GM19025 (cell line): ENCODE results near the gene SNU13.
"Not testable (repeated sequence)": the region's sequence is repeated elsewhere in the genome, so short reads cannot be mapped to it uniquely, and the experiment has no call there.

Experiments used
- ATAC-seq: cut with Tn5 transposase; IDR thresholded peaks from one replicate; pipeline ENCODE4 v1.9.1; 2021; ENCODE audit warnings: mild to moderate bottlenecking, low read depth, moderate library complexity; ENCODE audit not compliant: unreplicated experiment

SNU13 gene

DNA sequence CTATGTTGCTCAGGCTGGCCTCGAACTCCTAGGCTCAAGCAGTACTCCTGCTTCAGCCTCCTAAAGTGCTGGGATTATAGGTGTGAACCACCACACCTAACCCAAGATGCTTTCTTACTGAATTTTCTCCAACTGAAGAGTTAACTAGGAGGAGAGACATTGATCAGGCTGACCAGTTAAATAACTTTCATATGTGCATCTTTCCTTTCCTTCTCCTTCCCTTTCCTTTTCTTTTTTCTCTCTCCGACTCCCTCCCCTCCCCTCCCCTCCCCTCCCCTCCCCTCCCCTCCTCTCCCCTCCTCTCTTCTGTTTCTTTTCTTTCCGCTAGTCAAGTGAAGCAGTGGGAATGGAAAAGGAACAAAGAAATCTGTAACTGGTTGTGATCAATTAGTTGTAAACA, 40.9 kb downstream of the SNU13 start:
- ATAC-seq: no peak

DNA sequence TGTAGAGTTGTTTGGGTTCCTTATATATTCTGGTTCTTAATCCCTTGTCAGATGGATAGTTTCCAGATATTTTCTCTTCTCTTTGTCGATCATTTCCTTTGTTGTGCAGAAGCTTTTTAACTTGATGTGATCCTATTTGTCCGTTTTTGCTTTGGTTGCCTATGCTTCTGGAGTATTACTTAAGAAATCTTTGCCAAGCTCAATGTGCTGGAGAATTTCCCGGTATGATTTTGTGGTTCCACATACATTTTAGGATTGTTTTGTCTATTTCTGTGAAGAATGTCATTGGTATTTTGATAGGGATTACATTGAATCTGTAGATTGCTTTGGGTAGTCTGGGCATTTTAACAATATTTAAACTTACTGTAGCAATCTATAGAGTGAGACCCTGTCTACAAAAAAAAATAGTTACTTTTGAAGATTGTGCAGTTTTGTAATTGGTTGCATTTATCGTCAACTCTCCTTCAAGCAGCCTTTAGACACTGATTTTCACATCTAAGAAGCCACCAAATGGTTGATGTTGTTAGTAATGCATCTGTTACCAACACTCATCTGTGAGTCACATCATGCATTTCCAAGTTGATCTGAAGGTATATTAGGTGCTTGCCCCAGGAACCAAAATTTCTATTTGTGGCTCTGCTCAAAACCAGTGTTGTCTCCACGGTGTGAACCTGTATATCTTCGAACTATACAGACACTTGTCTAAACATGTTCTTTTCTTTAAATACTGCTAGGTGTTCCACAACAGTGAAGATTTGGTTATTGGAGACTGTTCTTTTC, 46.1 kb downstream of the SNU13 start:
- ATAC-seq: no peak

- no peak for ATAC-seq
These were observed 46.8 kb downstream of the SNU13 start for GRCh38 chr22:41641854-41642253.

- no peak for ATAC-seq
These were observed 49.9 kb downstream of the SNU13 start for GRCh38 chr22:41638748-41639147.

DNA sequence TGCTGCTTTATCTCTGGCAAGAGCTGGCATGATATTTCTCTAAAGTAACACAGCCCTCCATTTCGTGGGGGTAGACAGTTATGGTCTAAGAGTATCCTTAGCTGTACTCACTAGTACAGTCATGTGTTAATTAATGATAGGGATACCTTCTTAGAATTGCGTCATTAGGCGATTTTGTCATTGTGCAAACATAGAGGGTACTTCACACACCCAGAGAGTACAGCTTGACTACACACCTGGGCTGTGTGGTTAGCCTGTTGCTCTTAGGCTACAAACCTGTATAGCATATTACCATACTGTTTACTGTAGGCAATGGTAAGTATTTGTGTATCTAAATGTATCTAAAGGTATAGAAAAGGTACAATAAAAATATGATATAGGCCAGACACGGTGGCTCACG, 50.5 kb downstream of the SNU13 start:
- ATAC-seq: no peak

DNA sequence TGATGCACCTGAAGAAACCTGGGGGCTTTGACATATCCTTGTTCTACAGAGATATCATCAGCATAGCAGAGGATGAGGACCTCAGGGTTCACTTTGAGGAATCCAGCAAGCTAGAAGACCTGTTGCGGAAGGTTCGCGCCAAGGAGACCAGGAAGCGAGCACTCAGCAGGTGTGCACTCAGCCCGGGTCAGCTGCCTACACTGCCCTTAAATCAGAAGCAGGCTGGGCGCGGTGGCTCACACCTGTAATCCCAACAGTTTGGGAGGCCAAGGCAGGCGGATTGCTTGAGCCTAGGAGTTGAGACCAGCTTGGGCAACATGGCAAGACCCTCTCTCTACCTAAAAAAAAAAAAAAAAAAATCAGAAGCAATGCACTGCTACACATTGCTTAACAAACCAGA, 51.0 kb downstream of the SNU13 start:
- not testable (repeated sequence) for ATAC-seq

- ATAC-seq: no peak
These were observed 52.2 kb downstream of the SNU13 start for GRCh38 chr22:41636467-41636866.

DNA sequence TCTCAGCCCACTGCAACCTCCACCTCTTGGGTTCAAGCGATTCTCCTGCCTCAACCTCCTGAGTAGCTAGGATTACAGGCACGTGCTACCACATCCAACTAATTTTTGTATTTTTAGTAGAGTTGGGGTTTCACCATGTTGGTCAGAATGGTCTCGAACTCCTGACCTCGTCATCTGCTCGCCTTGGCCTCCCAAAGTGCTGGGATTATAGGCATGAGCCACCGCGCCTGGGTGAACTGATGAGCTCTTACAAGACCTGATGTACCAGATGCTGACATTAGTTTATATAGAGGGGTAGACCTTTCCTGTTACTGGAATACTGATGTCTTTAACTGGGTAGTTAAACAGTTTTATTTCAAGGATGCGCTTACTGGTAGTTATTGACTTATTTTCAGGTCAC, 54.1 kb downstream of the SNU13 start:
- ATAC-seq: not testable (repeated sequence)

DNA sequence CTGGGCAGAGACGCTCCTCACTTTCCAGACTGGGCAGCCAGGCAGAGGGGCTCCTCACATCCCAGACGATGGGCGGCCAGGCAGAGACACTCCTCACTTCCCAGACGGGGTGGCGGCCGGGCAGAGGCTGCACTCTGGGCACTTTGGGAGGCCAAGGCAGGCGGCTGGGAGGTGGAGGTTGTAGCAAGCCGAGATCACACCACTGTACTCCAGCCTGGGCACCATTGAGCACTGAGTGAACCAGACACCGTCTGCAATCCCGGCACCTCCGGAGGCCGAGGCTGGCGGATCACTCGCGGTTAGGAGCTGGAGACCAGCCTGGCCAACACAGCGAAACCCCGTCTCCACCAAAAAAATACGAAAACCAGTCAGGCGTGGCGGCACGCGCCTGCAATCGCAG, 57.1 kb downstream of the SNU13 start:
- ATAC-seq: not testable (repeated sequence)

DNA sequence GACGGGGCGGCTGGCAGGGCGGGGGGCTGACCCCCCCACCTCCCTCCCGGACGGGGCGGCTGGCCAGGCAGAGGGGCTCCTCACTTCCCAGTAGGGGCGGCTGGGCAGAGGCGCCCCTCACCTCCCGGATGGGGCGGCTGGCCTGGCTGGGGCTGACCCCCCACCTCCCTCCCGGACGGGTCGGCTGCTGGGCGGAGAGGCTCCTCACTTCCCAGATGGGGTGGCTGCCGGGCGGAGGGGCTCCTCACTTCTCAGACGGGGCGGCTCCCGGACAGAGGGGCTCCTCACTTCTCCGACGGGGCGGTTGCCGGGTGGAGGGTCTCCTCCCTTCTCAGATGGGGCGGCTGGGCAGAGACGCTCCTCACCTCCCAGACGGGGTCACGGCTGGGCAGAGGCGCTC, 57.6 kb downstream of the SNU13 start:
- not testable (repeated sequence) for ATAC-seq

DNA sequence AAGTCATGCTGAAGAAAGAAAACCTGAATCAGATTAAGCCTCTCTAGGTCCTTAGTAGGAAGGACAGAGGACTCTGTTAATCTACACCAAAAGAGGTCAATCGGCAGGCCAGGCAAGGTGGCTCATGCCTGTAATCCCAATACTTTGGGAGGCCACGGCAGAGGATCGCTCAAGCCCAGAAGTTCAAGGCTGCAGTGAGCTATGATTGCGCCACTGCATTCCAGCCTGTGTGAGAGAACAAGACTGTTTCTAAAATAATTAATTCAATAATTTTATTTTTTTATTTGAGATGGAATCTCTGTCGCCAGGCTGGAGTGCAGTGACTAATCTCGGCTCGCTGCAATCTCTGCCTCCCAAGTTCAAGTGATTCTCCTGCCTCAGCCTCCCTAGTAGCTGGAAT, 63.1 kb downstream of the SNU13 start:
- no peak for ATAC-seq
